Skin of body (tissue), 2 donors: ENCODE data around the gene RCC2. TPM values are rescaled to one million over a fixed set of nuclear protein-coding genes. Genes with fewer than 3 reads are reported as not detected.
"Not testable (repeated sequence)": the region's sequence is repeated elsewhere in the genome, so short reads cannot be mapped to it uniquely, and the experiment has no call there.

Experiments
- DNase-seq: peaks from one replicate; lab custom pipeline; 2025; lab: John Stamatoyannopoulos, UW
- total RNA-seq: library from RNA; depleted of rRNA; stranded (reverse); fragments of >200 nt; gene quantifications from one replicate; pipeline ENCODE4 v1.2.3, GENCODE V29; 2014

Gene RCC2
- total RNA-seq = 38.5 TPM

GRCh38 chr1:17439250-17440073 is at the start of gene RCC2:
Gene RCC2 (minus strand): TSS chr1:17439677. CDS start chr1:17438514, 1,163 bp downstream.
- DNase-seq = peak; percentile 84

GRCh38 chr1:17486242-17486641 is 46.8 kb upstream of the RCC2 start:
- no peak for DNase-seq

- DNase-seq = no peak
These were observed 45.8 kb upstream of the RCC2 start for GRCh38 chr1:17485281-17485680.

GRCh38 chr1:17481981-17482380 is 42.5 kb upstream of the RCC2 start:
- not testable (repeated sequence) for DNase-seq

GRCh38 chr1:17480846-17481245 is 41.4 kb upstream of the RCC2 start:
- DNase-seq = no peak

GRCh38 chr1:17475752-17476151 is 36.3 kb upstream of the RCC2 start:
- no peak for DNase-seq

GRCh38 chr1:17474836-17475555 is 35.5 kb upstream of the RCC2 start:
- DNase-seq = not testable (repeated sequence)

GRCh38 chr1:17472814-17473213 is 33.3 kb upstream of the RCC2 start:
- no peak for DNase-seq

GRCh38 chr1:17471393-17471792 is 31.9 kb upstream of the RCC2 start:
- no peak for DNase-seq

- DNase-seq = no peak
These were observed 30.7 kb upstream of the RCC2 start for GRCh38 chr1:17470021-17470799.

GRCh38 chr1:17468357-17469265 is 29.1 kb upstream of the RCC2 start:
- DNase-seq = not testable (repeated sequence)

- no peak for DNase-seq
These were observed 26.9 kb upstream of the RCC2 start for GRCh38 chr1:17466359-17466758.

- no peak for DNase-seq
These were observed 25.8 kb upstream of the RCC2 start for GRCh38 chr1:17465228-17465627.

- DNase-seq = no peak
These were observed 24.5 kb upstream of the RCC2 start for GRCh38 chr1:17463991-17464390.

GRCh38 chr1:17462669-17463068 is 23.2 kb upstream of the RCC2 start:
- DNase-seq = no peak

- no peak for DNase-seq
These were observed 20.7 kb upstream of the RCC2 start for GRCh38 chr1:17460219-17460618.

- no peak for DNase-seq
These were observed 19.3 kb upstream of the RCC2 start for GRCh38 chr1:17458794-17459193.

- no peak for DNase-seq
These were observed 13.2 kb upstream of the RCC2 start for GRCh38 chr1:17452686-17453085.

GRCh38 chr1:17452203-17452602 is 12.7 kb upstream of the RCC2 start:
- not testable (repeated sequence) for DNase-seq

- DNase-seq = no peak
These were observed 12.3 kb upstream of the RCC2 start for GRCh38 chr1:17451731-17452130.

GRCh38 chr1:17447501-17447992 is 8.1 kb upstream of the RCC2 start:
- no peak for DNase-seq
